ENCODE results near the gene ACAP2.

ACAP2 gene

DNA sequence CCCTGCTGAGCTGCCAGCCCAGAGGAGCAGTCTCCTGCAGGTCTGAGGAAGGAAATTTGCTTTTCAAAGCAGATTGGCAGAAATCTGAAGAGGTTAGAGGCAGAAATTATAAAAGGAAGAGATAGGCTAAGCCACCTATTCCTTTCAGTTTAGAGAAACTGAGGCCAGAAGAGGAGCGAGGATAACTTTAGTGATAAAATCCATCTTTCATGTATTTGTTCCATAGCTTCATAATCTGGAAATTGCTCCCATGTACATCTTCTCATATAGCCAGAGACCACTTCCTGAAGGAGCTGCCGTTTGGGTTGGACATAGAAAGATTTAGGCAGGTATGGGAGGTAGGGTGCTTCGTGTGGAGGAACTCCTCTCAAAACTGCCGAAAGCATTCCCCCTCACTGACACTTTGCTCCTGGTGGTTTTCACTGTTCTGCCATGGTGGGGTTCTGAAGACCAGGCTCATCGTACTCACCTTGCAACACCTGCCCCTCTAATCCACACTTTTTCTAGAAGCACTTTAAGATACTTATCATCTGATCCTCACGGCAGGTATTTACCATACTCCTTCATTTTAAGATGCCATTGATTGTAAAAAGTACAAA lies 670 bp upstream of the ACAP2 start:
- no peak overlapping the region for H2BK120ac ChIP-seq (ENCODE audit: low read depth, low read length)
- WGBS (ENCODE audit: extremely low coverage, insufficient coverage, low lambda C conversion rate), result no CpG with 5 or more reads among the region's 6 CpGs
- H2BK5ac ChIP-seq (ENCODE audit: low read length), result peak overlapping the region; percentile 13
- H3K9ac ChIP-seq (ENCODE audit: low read length), result peak overlapping the region; percentile 38
- peak overlapping the region; percentile 79 for H3K56ac ChIP-seq (ENCODE audit: low read length)
- no peak overlapping the region for H2AK5ac ChIP-seq (ENCODE audit: low read length)
- no peak overlapping the region for H3K4ac ChIP-seq (ENCODE audit: low read depth, low read length)
- H3K79me2 ChIP-seq (ENCODE audit: control insufficient read depth, insufficient read depth, low read length), result peaks cover 19% of the 10 kb centered on the region
- peaks cover 7% of the 10 kb centered on the region for H3K4me1 ChIP-seq (ENCODE audit: control insufficient read depth, low read depth, low read length)
- H2BK15ac ChIP-seq (replicated peaks; ENCODE audit: low read depth), result no peak overlapping the region
- peaks cover 9% of the 10 kb centered on the region for H3K79me1 ChIP-seq (ENCODE audit: low read length)
- H4K5ac ChIP-seq (ENCODE audit: low read length), result no peak overlapping the region
- H3K4me3 ChIP-seq (ENCODE audit: low read length), result no peak overlapping the region
- H3K23ac ChIP-seq (ENCODE audit: low read length), result no peak overlapping the region
- no peak overlapping the region for H3K27ac ChIP-seq (ENCODE audit: low read depth, low read length)
- H4K8ac ChIP-seq (ENCODE audit: low read depth, low read length), result no peak overlapping the region
- no peak overlapping the region for H3K4me2 ChIP-seq (ENCODE audit: low read length)
- no peaks in the 10 kb centered on the region for H3K27me3 ChIP-seq (ENCODE audit: insufficient read depth, low read length, poor library complexity)
- no peak overlapping the region for H3K18ac ChIP-seq (ENCODE audit: low read length)
- DNase-seq, result no peak
- H3K36me3 ChIP-seq (ENCODE audit: control insufficient read depth, insufficient read depth, low read length), result no peaks in the 10 kb centered on the region

DNA sequence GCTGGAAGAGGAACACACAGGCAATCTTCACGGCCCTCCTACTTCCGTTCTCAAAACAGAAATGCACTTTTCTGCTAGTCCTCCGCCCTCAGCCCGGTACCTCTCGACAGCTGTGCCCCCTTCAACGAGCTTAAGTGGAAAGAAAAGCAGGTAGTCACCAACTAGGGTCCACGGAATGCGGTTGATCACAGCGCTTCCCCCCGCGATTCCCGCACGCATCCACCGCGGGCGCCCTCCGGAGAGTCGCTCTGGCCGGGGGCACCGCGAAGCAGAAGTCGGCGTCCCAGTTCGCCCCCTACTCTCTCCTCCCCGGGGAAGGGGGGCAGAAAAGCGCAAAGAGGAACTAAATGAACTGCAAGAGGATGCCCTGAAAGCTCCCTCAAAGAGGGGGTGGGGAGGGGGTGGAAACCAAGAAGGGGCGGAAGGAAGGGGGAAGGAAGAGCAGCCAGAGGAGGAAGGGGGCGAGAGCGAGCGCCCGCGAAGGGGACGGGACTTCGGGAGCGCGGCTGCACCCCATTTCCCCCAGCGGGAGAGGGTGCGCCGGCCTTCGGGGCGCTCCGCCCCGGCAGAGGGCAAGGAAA lies 738 bp downstream of the ACAP2 start:
- WGBS (ENCODE audit: extremely low coverage, insufficient coverage, low lambda C conversion rate), result no CpG with 5 or more reads among the region's 43 CpGs
- Histone ChIP-seq H2BK120ac (ENCODE audit: low read depth, low read length) (no peak overlapping the region), H3K4me3 (ENCODE audit: low read length) (peak overlapping the region; percentile 95), H3K56ac (ENCODE audit: low read length) (peak overlapping the region; percentile 95), H3K79me2 (ENCODE audit: control insufficient read depth, insufficient read depth, low read length) (peaks cover 23% of the 10 kb centered on the region), H3K9ac (ENCODE audit: low read length) (peak overlapping the region; percentile 96), H2BK5ac (ENCODE audit: low read length) (no peak overlapping the region), H3K4me1 (ENCODE audit: control insufficient read depth, low read depth, low read length) (peaks cover 7% of the 10 kb centered on the region), H3K18ac (ENCODE audit: low read length) (peak overlapping the region; percentile 71), H3K36me3 (ENCODE audit: control insufficient read depth, insufficient read depth, low read length) (no peaks in the 10 kb centered on the region), H3K23ac (ENCODE audit: low read length) (no peak overlapping the region), H2BK15ac (replicated peaks; ENCODE audit: low read depth) (no peak overlapping the region), H3K27me3 (ENCODE audit: insufficient read depth, low read length, poor library complexity) (no peaks in the 10 kb centered on the region), H3K79me1 (ENCODE audit: low read length) (peaks cover 11% of the 10 kb centered on the region), H3K4me2 (ENCODE audit: low read length) (peak overlapping the region; percentile 95), H4K5ac (ENCODE audit: low read length) (no peak overlapping the region), H2AK5ac (ENCODE audit: low read length) (no peak overlapping the region), H4K8ac (ENCODE audit: low read depth, low read length) (no peak overlapping the region), H3K4ac (ENCODE audit: low read depth, low read length) (peak overlapping the region; percentile 8), H3K27ac (ENCODE audit: low read depth, low read length) (peak overlapping the region; percentile 91)
- peak; percentile 62 for DNase-seq

DNA sequence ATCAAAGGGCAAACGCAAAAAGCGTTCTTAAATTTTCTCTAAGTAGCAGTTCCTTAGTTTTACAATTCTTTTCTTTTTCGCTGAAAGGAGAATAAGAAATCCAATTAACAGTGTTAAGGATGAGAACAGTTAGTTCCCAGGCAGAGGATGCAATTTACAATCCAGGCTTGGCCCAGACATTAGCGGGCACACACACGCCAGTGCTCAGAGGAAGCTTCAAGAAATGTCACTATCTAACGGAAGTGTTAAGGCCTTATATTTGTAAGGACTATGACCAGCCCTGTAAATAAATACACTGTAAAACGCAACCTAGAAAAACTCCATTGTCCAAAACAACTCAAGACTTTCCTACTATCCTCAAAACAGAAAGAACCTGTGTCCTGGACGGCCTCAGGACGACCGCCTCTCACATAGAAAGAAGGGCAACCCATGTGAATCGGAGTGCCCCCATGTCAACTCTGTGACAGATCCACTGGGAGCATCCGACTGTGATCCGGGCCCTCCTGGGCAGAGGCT lies 1.3 kb downstream of the ACAP2 start:
- Histone ChIP-seq H3K4me3 (ENCODE audit: low read length) (peak overlapping the region; percentile 95), H2BK120ac (ENCODE audit: low read depth, low read length) (no peak overlapping the region), H2AK5ac (ENCODE audit: low read length) (no peak overlapping the region), H3K36me3 (ENCODE audit: control insufficient read depth, insufficient read depth, low read length) (no peaks in the 10 kb centered on the region), H3K4ac (ENCODE audit: low read depth, low read length) (no peak overlapping the region), H3K4me1 (ENCODE audit: control insufficient read depth, low read depth, low read length) (peaks cover 7% of the 10 kb centered on the region), H3K4me2 (ENCODE audit: low read length) (peak overlapping the region; percentile 95), H3K23ac (ENCODE audit: low read length) (no peak overlapping the region), H3K79me2 (ENCODE audit: control insufficient read depth, insufficient read depth, low read length) (peaks cover 25% of the 10 kb centered on the region), H4K5ac (ENCODE audit: low read length) (no peak overlapping the region), H3K18ac (ENCODE audit: low read length) (no peak overlapping the region), H2BK5ac (ENCODE audit: low read length) (no peak overlapping the region), H3K79me1 (ENCODE audit: low read length) (peaks cover 11% of the 10 kb centered on the region), H3K9ac (ENCODE audit: low read length) (peak overlapping the region; percentile 96), H3K27ac (ENCODE audit: low read depth, low read length) (peak overlapping the region; percentile 75), H4K8ac (ENCODE audit: low read depth, low read length) (no peak overlapping the region), H2BK15ac (replicated peaks; ENCODE audit: low read depth) (no peak overlapping the region), H3K27me3 (ENCODE audit: insufficient read depth, low read length, poor library complexity) (no peaks in the 10 kb centered on the region), H3K56ac (ENCODE audit: low read length) (peak overlapping the region; percentile 95)
- no CpG with 5 or more reads among the region's 13 CpGs for WGBS (ENCODE audit: extremely low coverage, insufficient coverage, low lambda C conversion rate)
- DNase-seq, result no peak

DNA sequence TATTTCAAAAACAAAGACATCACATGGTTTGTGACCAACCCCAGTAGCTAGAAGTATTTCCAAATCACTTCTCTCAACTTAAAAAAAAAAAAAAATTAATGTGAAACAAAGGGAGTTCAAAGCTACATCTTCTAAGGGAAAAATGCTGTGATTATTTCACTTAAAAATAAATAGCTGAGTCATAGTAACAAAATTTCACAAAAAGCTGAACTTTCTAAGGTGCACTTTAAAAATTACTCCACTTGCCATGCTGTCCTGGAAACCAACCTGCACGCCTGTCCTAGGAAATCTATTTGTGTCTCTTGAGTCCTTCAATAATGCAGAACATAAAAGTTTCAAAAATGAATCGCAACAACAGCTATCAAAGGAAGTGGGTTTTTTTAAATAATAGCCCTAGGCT lies 1.8 kb downstream of the ACAP2 start:
- no peak overlapping the region for H4K5ac ChIP-seq (ENCODE audit: low read length)
- H3K4me1 ChIP-seq (ENCODE audit: control insufficient read depth, low read depth, low read length), result peaks cover 6% of the 10 kb centered on the region
- H3K23ac ChIP-seq (ENCODE audit: low read length), result no peak overlapping the region
- H2BK5ac ChIP-seq (ENCODE audit: low read length), result no peak overlapping the region
- H2BK15ac ChIP-seq (replicated peaks; ENCODE audit: low read depth), result no peak overlapping the region
- H3K4me2 ChIP-seq (ENCODE audit: low read length), result no peak overlapping the region
- H3K4me3 ChIP-seq (ENCODE audit: low read length), result no peak overlapping the region
- no peaks in the 10 kb centered on the region for H3K27me3 ChIP-seq (ENCODE audit: insufficient read depth, low read length, poor library complexity)
- no peak for DNase-seq
- no peak overlapping the region for H4K8ac ChIP-seq (ENCODE audit: low read depth, low read length)
- H3K79me2 ChIP-seq (ENCODE audit: control insufficient read depth, insufficient read depth, low read length), result peaks cover 27% of the 10 kb centered on the region
- no peak overlapping the region for H3K27ac ChIP-seq (ENCODE audit: low read depth, low read length)
- H2AK5ac ChIP-seq (ENCODE audit: low read length), result no peak overlapping the region
- H3K4ac ChIP-seq (ENCODE audit: low read depth, low read length), result no peak overlapping the region
- H3K18ac ChIP-seq (ENCODE audit: low read length), result no peak overlapping the region
- H3K79me1 ChIP-seq (ENCODE audit: low read length), result peaks cover 11% of the 10 kb centered on the region
- no peaks in the 10 kb centered on the region for H3K36me3 ChIP-seq (ENCODE audit: control insufficient read depth, insufficient read depth, low read length)
- no peak overlapping the region for H3K9ac ChIP-seq (ENCODE audit: low read length)
- no peak overlapping the region for H3K56ac ChIP-seq (ENCODE audit: low read length)
- no peak overlapping the region for H2BK120ac ChIP-seq (ENCODE audit: low read depth, low read length)
- WGBS (ENCODE audit: extremely low coverage, insufficient coverage, low lambda C conversion rate), result no CpG with 5 or more reads among the region's 2 CpGs

DNA sequence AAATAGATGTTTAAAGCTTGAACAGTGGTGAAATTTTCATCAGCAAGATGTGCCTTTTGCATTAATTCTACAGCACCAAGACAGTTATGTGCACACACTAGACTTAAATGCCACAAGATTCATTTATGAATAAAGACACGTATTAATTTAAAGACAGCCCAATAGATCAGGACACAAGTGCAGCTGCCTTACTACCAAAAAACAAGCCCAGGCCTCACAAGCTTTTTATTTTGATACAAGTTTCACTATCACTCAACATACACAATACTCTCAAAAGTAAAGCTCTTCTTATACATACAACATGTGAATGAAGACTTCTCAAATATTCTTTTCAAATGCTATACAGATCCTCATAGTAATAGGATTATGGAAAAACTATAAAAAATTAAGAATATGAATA lies 2.4 kb downstream of the ACAP2 start:
- Histone ChIP-seq H2BK15ac (replicated peaks; ENCODE audit: low read depth) (no peak overlapping the region), H3K9ac (ENCODE audit: low read length) (no peak overlapping the region), H3K27me3 (ENCODE audit: insufficient read depth, low read length, poor library complexity) (no peaks in the 10 kb centered on the region), H3K23ac (ENCODE audit: low read length) (no peak overlapping the region), H3K79me1 (ENCODE audit: low read length) (peaks cover 11% of the 10 kb centered on the region), H4K8ac (ENCODE audit: low read depth, low read length) (no peak overlapping the region), H3K56ac (ENCODE audit: low read length) (no peak overlapping the region), H3K4me2 (ENCODE audit: low read length) (no peak overlapping the region), H2BK120ac (ENCODE audit: low read depth, low read length) (no peak overlapping the region), H3K79me2 (ENCODE audit: control insufficient read depth, insufficient read depth, low read length) (peaks cover 27% of the 10 kb centered on the region), H4K5ac (ENCODE audit: low read length) (no peak overlapping the region), H2AK5ac (ENCODE audit: low read length) (no peak overlapping the region), H2BK5ac (ENCODE audit: low read length) (no peak overlapping the region), H3K4me1 (ENCODE audit: control insufficient read depth, low read depth, low read length) (peaks cover 5% of the 10 kb centered on the region), H3K18ac (ENCODE audit: low read length) (no peak overlapping the region), H3K4me3 (ENCODE audit: low read length) (no peak overlapping the region), H3K27ac (ENCODE audit: low read depth, low read length) (no peak overlapping the region), H3K4ac (ENCODE audit: low read depth, low read length) (no peak overlapping the region), H3K36me3 (ENCODE audit: control insufficient read depth, insufficient read depth, low read length) (no peaks in the 10 kb centered on the region)
- no peak for DNase-seq
- no CpG with 5 or more reads among the region's 1 CpG for WGBS (ENCODE audit: extremely low coverage, insufficient coverage, low lambda C conversion rate)
